ENCODE data around the gene RELT.

The RELT gene

GRCh38 chr11:73405146-73405510 is 28.9 kb downstream of the RELT start:
- no peak overlapping the region for H2AFZ ChIP-seq (ENCODE audit: low read depth, low read length, severe bottlenecking)
- H3K79me2 ChIP-seq (ENCODE audit: insufficient read depth, low read length): no peaks in the 10 kb centered on the region
- H4K20me1 ChIP-seq (ENCODE audit: low read depth, low read length): no peaks in the 10 kb centered on the region
- no peak overlapping the region for H3K9ac ChIP-seq (ENCODE audit: low read length)
- H3K4me2 ChIP-seq (ENCODE audit: low read depth, low read length, poor library complexity, severe bottlenecking): no peak overlapping the region
- H3F3A ChIP-seq (ENCODE audit: insufficient read depth): 0 out of 2 replicates have a peak, but pooled peaks cover 6% of the 10 kb centered on the region
- TF ChIP-seq EZH2phosphoT487 (conservative IDR thresholded peaks at IDR 0.05; ENCODE audit: low read length) (no peak), CTCF (IDR thresholded peaks at IDR 0.05; ENCODE audit: insufficient read depth, low read length, poor library complexity, severe bottlenecking) (no peak)
- H3K9me2 ChIP-seq (replicated peaks; ENCODE audit: insufficient read depth, low read length): no peaks in the 10 kb centered on the region
- no peaks in the 10 kb centered on the region for H3K9me3 ChIP-seq (ENCODE audit: insufficient read depth, low read length)
- H3K27me3 ChIP-seq (ENCODE audit: low read length): no peaks in the 10 kb centered on the region
- H3K36me3 ChIP-seq (ENCODE audit: low read length): no peaks in the 10 kb centered on the region
- no peak overlapping the region for H3K27ac ChIP-seq (ENCODE audit: low read depth, low read length)
- no peak overlapping the region for H3K4me3 ChIP-seq (ENCODE audit: insufficient read depth, low read length, poor library complexity, severe bottlenecking)

DNA sequence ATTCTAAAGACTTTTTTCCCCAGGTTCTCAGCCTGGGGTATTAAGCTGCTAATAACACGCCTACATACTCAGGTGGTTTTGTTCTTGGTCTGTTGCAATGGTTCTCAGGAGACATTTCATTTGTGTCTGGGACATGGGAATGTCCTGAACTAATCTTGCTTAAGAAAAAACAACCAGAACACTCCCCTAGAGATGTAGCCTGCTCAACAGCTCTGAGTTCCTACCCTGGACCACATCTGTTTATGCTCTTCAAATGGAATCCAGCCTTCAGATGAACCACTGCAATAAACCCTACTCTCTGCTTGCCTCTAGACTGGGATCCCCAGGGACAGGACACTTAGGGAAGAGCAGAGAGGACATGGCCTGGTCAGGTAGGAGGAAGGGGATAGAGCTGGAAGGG is 29.9 kb downstream of the RELT start:
- no peak overlapping the region for H3K27ac ChIP-seq (ENCODE audit: low read depth, low read length)
- no peaks in the 10 kb centered on the region for H3K79me2 ChIP-seq (ENCODE audit: insufficient read depth, low read length)
- H3K4me2 ChIP-seq (ENCODE audit: low read depth, low read length, poor library complexity, severe bottlenecking): no peak overlapping the region
- no peak overlapping the region for H3K4me3 ChIP-seq (ENCODE audit: insufficient read depth, low read length, poor library complexity, severe bottlenecking)
- TF ChIP-seq CTCF (IDR thresholded peaks at IDR 0.05; ENCODE audit: insufficient read depth, low read length, poor library complexity, severe bottlenecking) (no peak), EZH2phosphoT487 (conservative IDR thresholded peaks at IDR 0.05; ENCODE audit: low read length) (no peak)
- H3F3A ChIP-seq (ENCODE audit: insufficient read depth): no peaks in the 10 kb centered on the region
- H3K9me3 ChIP-seq (ENCODE audit: insufficient read depth, low read length): no peaks in the 10 kb centered on the region
- H3K36me3 ChIP-seq (ENCODE audit: low read length): no peaks in the 10 kb centered on the region
- H4K20me1 ChIP-seq (ENCODE audit: low read depth, low read length): no peaks in the 10 kb centered on the region
- no peaks in the 10 kb centered on the region for H3K27me3 ChIP-seq (ENCODE audit: low read length)
- H3K9ac ChIP-seq (ENCODE audit: low read length): no peak overlapping the region
- no peaks in the 10 kb centered on the region for H3K9me2 ChIP-seq (replicated peaks; ENCODE audit: insufficient read depth, low read length)
- H2AFZ ChIP-seq (ENCODE audit: low read depth, low read length, severe bottlenecking): no peak overlapping the region

DNA sequence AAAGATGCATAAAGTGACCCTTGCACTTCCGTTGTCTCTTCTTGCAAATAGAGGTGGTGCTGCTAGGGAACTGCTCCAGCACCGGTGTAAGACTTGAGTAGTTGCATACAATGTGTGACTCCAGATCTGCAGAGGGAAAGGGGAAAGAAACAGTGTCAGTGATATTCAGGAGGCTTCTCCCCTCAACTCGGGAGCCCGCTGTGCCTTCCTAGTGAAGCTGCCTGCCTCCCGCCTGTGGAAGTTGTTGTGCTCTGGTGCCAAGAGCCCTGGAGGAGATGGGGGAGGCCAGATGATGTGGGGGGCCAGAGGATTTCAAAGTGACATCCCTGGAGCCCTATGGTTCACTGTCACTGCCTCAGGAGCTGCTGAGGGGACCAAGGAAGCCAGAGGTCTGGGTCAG is 30.4 kb downstream of the RELT start:
- Histone ChIP-seq H3K27ac (ENCODE audit: low read depth, low read length) (no peak overlapping the region), H3K4me3 (ENCODE audit: insufficient read depth, low read length, poor library complexity, severe bottlenecking) (no peak overlapping the region), H3K36me3 (ENCODE audit: low read length) (no peaks in the 10 kb centered on the region), H3F3A (ENCODE audit: insufficient read depth) (no peaks in the 10 kb centered on the region), H4K20me1 (ENCODE audit: low read depth, low read length) (no peaks in the 10 kb centered on the region), H3K9me3 (ENCODE audit: insufficient read depth, low read length) (no peaks in the 10 kb centered on the region), H3K4me2 (ENCODE audit: low read depth, low read length, poor library complexity, severe bottlenecking) (no peak overlapping the region), H3K9me2 (replicated peaks; ENCODE audit: insufficient read depth, low read length) (no peaks in the 10 kb centered on the region), H2AFZ (ENCODE audit: low read depth, low read length, severe bottlenecking) (no peak overlapping the region), H3K27me3 (ENCODE audit: low read length) (no peaks in the 10 kb centered on the region), H3K79me2 (ENCODE audit: insufficient read depth, low read length) (no peaks in the 10 kb centered on the region), H3K9ac (ENCODE audit: low read length) (no peak overlapping the region)
- TF ChIP-seq CTCF (IDR thresholded peaks at IDR 0.05; ENCODE audit: insufficient read depth, low read length, poor library complexity, severe bottlenecking): no peak
- no peak for TF ChIP-seq EZH2phosphoT487 (conservative IDR thresholded peaks at IDR 0.05; ENCODE audit: low read length)

- Histone ChIP-seq H3K27me3 (ENCODE audit: low read length) (no peaks in the 10 kb centered on the region), H3K27ac (ENCODE audit: low read depth, low read length) (no peak overlapping the region), H3K9me2 (replicated peaks; ENCODE audit: insufficient read depth, low read length) (no peaks in the 10 kb centered on the region), H3K36me3 (ENCODE audit: low read length) (no peaks in the 10 kb centered on the region), H3F3A (ENCODE audit: insufficient read depth) (no peaks in the 10 kb centered on the region), H3K4me3 (ENCODE audit: insufficient read depth, low read length, poor library complexity, severe bottlenecking) (no peak overlapping the region), H3K79me2 (ENCODE audit: insufficient read depth, low read length) (no peaks in the 10 kb centered on the region), H2AFZ (ENCODE audit: low read depth, low read length, severe bottlenecking) (no peak overlapping the region), H3K4me2 (ENCODE audit: low read depth, low read length, poor library complexity, severe bottlenecking) (no peak overlapping the region), H3K9ac (ENCODE audit: low read length) (no peak overlapping the region), H3K9me3 (ENCODE audit: insufficient read depth, low read length) (no peaks in the 10 kb centered on the region), H4K20me1 (ENCODE audit: low read depth, low read length) (no peaks in the 10 kb centered on the region)
- TF ChIP-seq CTCF (IDR thresholded peaks at IDR 0.05; ENCODE audit: insufficient read depth, low read length, poor library complexity, severe bottlenecking) (no peak), EZH2phosphoT487 (conservative IDR thresholded peaks at IDR 0.05; ENCODE audit: low read length) (no peak)
Observed at GRCh38 chr11:73409431-73409830, 33.2 kb downstream of the RELT start.
